WTC11 (cell line): ENCODE measurements around the gene UBE4A. TPM values are rescaled to one million over a fixed set of nuclear protein-coding genes. Genes with fewer than 3 reads are reported as not detected.

Experiments used
- ATAC-seq: fragments of 200-7000 bp; cut with Tn5 transposase; 2 replicates; pipeline ENCODE4 v1.10.0; 2021; ENCODE audit warnings: mild to moderate bottlenecking, moderate library complexity
- CTCF ChIA-PET: fragments of 300-600 bp; sonication (Branson Sonifier 250); formaldehyde crosslinking; loops from one replicate; lab custom pipeline; 2021; ENCODE audit warnings: antibody characterized with exemption; lab: Charles Lee
- POLR2A ChIA-PET: fragments of 350-600 bp; sonication (Branson Sonifier 250); formaldehyde crosslinking; loops from one replicate; lab custom pipeline; 2021; ENCODE audit warnings: antibody characterized with exemption; lab: Charles Lee
- DNase-seq: peaks from one replicate; pipeline ENCODE4 v3.0.0; 2021; ENCODE audit warnings: low spot score
- H3K27ac Mint-ChIP-seq: 2 replicates; pipeline ENCODE4 v1.8.0; 2021; ENCODE audit warnings: mixed read lengths
- H3K27me3 Mint-ChIP-seq: 2 replicates; pipeline ENCODE4 v1.8.0; 2021; ENCODE audit warnings: low read depth, mild to moderate bottlenecking, moderate library complexity, mixed read lengths
- H3K36me3 Mint-ChIP-seq: 2 replicates; pipeline ENCODE4 v1.8.0; 2021; ENCODE audit warnings: mixed read lengths
- H3K4me1 Mint-ChIP-seq: 2 replicates; pipeline ENCODE4 v1.8.0; 2022; ENCODE audit warnings: mixed read lengths
- H3K4me3 Mint-ChIP-seq: 2 replicates; pipeline ENCODE4 v1.8.0; 2021; ENCODE audit warnings: mild to moderate bottlenecking, moderate library complexity, mixed read lengths
- H3K9me3 Mint-ChIP-seq: 2 replicates; pipeline ENCODE4 v1.8.0; 2021; ENCODE audit warnings: mixed read lengths
- ATF1 ChIP-seq: sonication (generic); formaldehyde crosslinking; IDR thresholded peaks from 2 replicates; pipeline ENCODE4 v1.8.1; 2023; ENCODE audit warnings: mild to moderate bottlenecking, moderate library complexity, missing genetic modification reagents
- ATF6 ChIP-seq: sonication (generic); formaldehyde crosslinking; IDR thresholded peaks from 2 replicates; pipeline ENCODE4 v1.8.1; 2023; ENCODE audit warnings: mild to moderate bottlenecking, missing genetic modification reagents
- CDX4 ChIP-seq: fragments of 250-450 bp; sonication (Bioruptor Pico); IDR thresholded peaks from 2 replicates; pipeline ENCODE4 v1.9.0; 2021; ENCODE audit warnings: moderate library complexity, mild to moderate bottlenecking, inconsistent platforms, borderline replicate concordance
- ELF4 ChIP-seq: sonication (generic); formaldehyde crosslinking; IDR thresholded peaks from 2 replicates; pipeline ENCODE4 v1.8.1; 2022; ENCODE audit warnings: low read depth, mild to moderate bottlenecking, moderate library complexity, missing genetic modification reagents
- ETV6 ChIP-seq: sonication (generic); formaldehyde crosslinking; IDR thresholded peaks from 2 replicates; pipeline ENCODE4 v1.8.1; 2022; ENCODE audit warnings: mild to moderate bottlenecking, missing genetic modification reagents
- GABPB1 ChIP-seq: sonication (generic); formaldehyde crosslinking; IDR thresholded peaks from 2 replicates; pipeline ENCODE4 v1.8.1; 2023; ENCODE audit warnings: mild to moderate bottlenecking, missing genetic modification reagents
- HMGA2 ChIP-seq: fragments of 250-450 bp; sonication (Bioruptor Pico); IDR thresholded peaks from 2 replicates; pipeline ENCODE4 v1.4.0; 2021; ENCODE audit warnings: mild to moderate bottlenecking, moderate library complexity
- IRF2 ChIP-seq: sonication (generic); formaldehyde crosslinking; IDR thresholded peaks from 2 replicates; pipeline ENCODE4 v1.8.0; 2022; ENCODE audit warnings: low read depth, missing genetic modification reagents, borderline replicate concordance
- RORB ChIP-seq: fragments of 250-450 bp; sonication (Bioruptor Pico); IDR thresholded peaks from 2 replicates; pipeline ENCODE4 v1.9.0; 2021; ENCODE audit warnings: mild to moderate bottlenecking
- SP1 ChIP-seq: sonication (generic); formaldehyde crosslinking; conservative IDR thresholded peaks from 2 replicates; pipeline ENCODE4 v1.8.1; 2022; ENCODE audit warnings: missing genetic modification reagents
- STAT6 ChIP-seq: sonication (generic); formaldehyde crosslinking; conservative IDR thresholded peaks from 2 replicates; pipeline ENCODE4 v1.8.1; 2023; ENCODE audit warnings: mild to moderate bottlenecking, low read depth, missing genetic modification reagents, moderate library complexity
- TEAD1 ChIP-seq: sonication (generic); formaldehyde crosslinking; IDR thresholded peaks from 2 replicates; pipeline ENCODE4 v1.8.0; 2022; ENCODE audit warnings: mild to moderate bottlenecking, missing genetic modification reagents
- TP53 ChIP-seq: sonication (generic); formaldehyde crosslinking; IDR thresholded peaks from 2 replicates; pipeline ENCODE4 v1.8.1; 2023; ENCODE audit warnings: mild to moderate bottlenecking, missing genetic modification reagents
- ZBTB43 ChIP-seq: sonication (generic); formaldehyde crosslinking; IDR thresholded peaks from 2 replicates; pipeline ENCODE4 v1.8.1; 2023; ENCODE audit warnings: mild to moderate bottlenecking, missing genetic modification reagents
- ZNF121 ChIP-seq: sonication (generic); formaldehyde crosslinking; IDR thresholded peaks from 2 replicates; pipeline ENCODE4 v1.8.0; 2023; ENCODE audit warnings: missing genetic modification reagents
- ZNF263 ChIP-seq: sonication (generic); formaldehyde crosslinking; IDR thresholded peaks from 2 replicates; pipeline ENCODE4 v1.8.1; 2022; ENCODE audit warnings: low read depth, mild to moderate bottlenecking, moderate library complexity, missing genetic modification reagents
- ZNF317 ChIP-seq: sonication (generic); formaldehyde crosslinking; IDR thresholded peaks from 2 replicates; pipeline ENCODE4 v1.8.1; 2023; ENCODE audit warnings: low read depth, mild to moderate bottlenecking, moderate library complexity, missing genetic modification reagents, borderline replicate concordance
- ZNF512 ChIP-seq: sonication (generic); formaldehyde crosslinking; IDR thresholded peaks from 2 replicates; pipeline ENCODE4 v1.8.1; 2022; ENCODE audit warnings: missing genetic modification reagents, borderline replicate concordance
- total RNA-seq: library from RNA; stranded (reverse); gene quantifications from 3 replicates; pipeline ENCODE4 v1.2.3, GENCODE V29; 2021

UBE4A gene
- total RNA-seq, 1 experiment from 2014 or later: 31.0 TPM

- no peak for TF ChIP-seq STAT6 (CRISPR knock-in tag)
- TF ChIP-seq SP1 (CRISPR knock-in tag): no peak
- no peak for TF ChIP-seq ZNF512 (CRISPR knock-in tag)
- TF ChIP-seq IRF2 (CRISPR knock-in tag): no peak
- no peak for TF ChIP-seq CDX4
Observed at GRCh38 chr11:118410055-118410745, 50.8 kb downstream of the UBE4A start (continued).

GRCh38 chr11:118411530-118411929 lies 52.1 kb downstream of the UBE4A start:
- Mint-ChIP-seq H3K4me1 (no peaks in the 10 kb centered on the region), H3K4me3 (no peak overlapping the region)
- CTCF ChIA-PET: no interaction called here

More at GRCh38 chr11:118411530-118411929, 52.1 kb downstream of the UBE4A start:
- Mint-ChIP-seq H3K27me3 (no peaks in the 10 kb centered on the region), H3K9me3 (no peaks in the 10 kb centered on the region), H3K27ac (no peak overlapping the region), H3K36me3 (peaks cover 28% of the 10 kb centered on the region)
- POLR2A ChIA-PET: no interaction called here
- TF ChIP-seq TP53 (CRISPR knock-in tag) (no peak), GABPB1 (CRISPR knock-in tag) (no peak), ZNF121 (CRISPR knock-in tag) (no peak), TEAD1 (no peak), ATF6 (CRISPR knock-in tag) (no peak), ZNF263 (CRISPR knock-in tag) (no peak), ELF4 (CRISPR knock-in tag) (no peak), ETV6 (CRISPR knock-in tag) (no peak), ZNF317 (CRISPR knock-in tag) (no peak), HMGA2 (CRISPR knock-in tag) (no peak), ATF1 (CRISPR knock-in tag) (no peak), ZBTB43 (CRISPR knock-in tag) (no peak), RORB (CRISPR knock-in tag) (no peak)
- no peak for DNase-seq
- ATAC-seq: no peak
